A549 (cell line): Measurements from ENCODE around the gene STRIP2. TPM values are rescaled to one million over a fixed set of nuclear protein-coding genes. Genes with fewer than 3 reads are reported as not detected.

Experiments used
- ATAC-seq, 2 experiments: fragments of 200-7000 bp in 1 of 2; fragments of >200 bp in 1 of 2; cut with Nextera tagmentation in 1 of 2; cut with Tn5 transposase in 1 of 2; 3 replicates each; pipeline versions ENCODE4 v1.8.0 to v1.9.1; 2018 to 2020; ENCODE audit warnings: mild to moderate bottlenecking in 1 of 2, moderate library complexity in 1 of 2
- CTCF ChIA-PET: fragments of 300-600 bp; sonication (Branson Sonifier 250); formaldehyde crosslinking; extraction: SDS; loops from one replicate; lab custom pipeline; 2021; ENCODE audit warnings: antibody characterized with exemption, inconsistent platforms; lab: Yijun Ruan, JAX
- POLR2A ChIA-PET: fragments of 350-600 bp; formaldehyde crosslinking; extraction: SDS; loops from one replicate; lab custom pipeline; 2021; ENCODE audit warnings: antibody characterized with exemption, inconsistent platforms; lab: Yijun Ruan, JAX
- DNase-seq, 2 experiments: peaks; one replicate each; pipeline versions ENCODE4 v3.0.0 to v3.0.0-alpha.2; 2011 to 2016; ENCODE audit warnings: low read depth in 1 of 2, low spot score in 1 of 2
- FAIRE-seq: peaks from 2 replicates; lab custom pipeline; 2011; peaks lifted over from hg19 to GRCh38; lab: Jason Lieb, UNC
- H3K27ac ChIP-seq, 2 experiments: fragments of >200 bp; sonication (Bioruptor Twin); formaldehyde crosslinking; 3 replicates each; pipeline ENCODE4 v1.5.1; 2016 to 2017
- H3K4me1 ChIP-seq: fragments of >200 bp; sonication (Bioruptor Twin); formaldehyde crosslinking; 3 replicates; pipeline ENCODE4 v1.6.1; 2016
- H3K4me2 ChIP-seq: fragments of >200 bp; sonication (Bioruptor Twin); formaldehyde crosslinking; 3 replicates; pipeline ENCODE4 v1.6.1; 2016
- H3K4me3 ChIP-seq: fragments of >200 bp; sonication (Bioruptor Twin); formaldehyde crosslinking; 3 replicates; pipeline ENCODE4 v1.5.1; 2016
- H3K9me3 ChIP-seq: fragments of >200 bp; sonication (Bioruptor Twin); formaldehyde crosslinking; 3 replicates; pipeline ENCODE4 v1.6.1; 2016
- BHLHE40 ChIP-seq: IDR thresholded peaks from 2 replicates; pipeline ENCODE4 v1.6.1; 2012; ENCODE audit warnings: low read depth, low read length, inconsistent platforms
- CBX2 ChIP-seq: fragments of 200-600 bp; sonication (generic); IDR thresholded peaks from 2 replicates; pipeline ENCODE4 v1.6.1; 2016; ENCODE audit warnings: low read depth, mild to moderate bottlenecking, borderline replicate concordance
- CBX8 ChIP-seq: fragments of 200-600 bp; sonication (generic); IDR thresholded peaks from 2 replicates; pipeline ENCODE4 v1.6.1; 2016
- CEBPB ChIP-seq, 2 experiments: fragments of >200 bp in 1 of 2; sonication (Bioruptor Twin) in 1 of 2; formaldehyde crosslinking in 1 of 2; IDR thresholded peaks; 2 replicates each; pipeline ENCODE4 v1.6.1; 2012 to 2016
- CTCF ChIP-seq: fragments of >200 bp; sonication (Bioruptor Twin); formaldehyde crosslinking; IDR thresholded peaks from 3 replicates; pipeline ENCODE4 v1.5.1; 2016
- E2F6 ChIP-seq: IDR thresholded peaks from 2 replicates; pipeline ENCODE4 v1.6.1; 2012; ENCODE audit warnings: low read depth, borderline replicate concordance
- EHF ChIP-seq: fragments of 250-450 bp; sonication (Bioruptor Pico); IDR thresholded peaks from 2 replicates; pipeline ENCODE4 v1.5.0; 2020; ENCODE audit warnings: mild to moderate bottlenecking
- FOXS1 ChIP-seq: fragments of 250-450 bp; sonication (Bioruptor Pico); IDR thresholded peaks from 2 replicates; pipeline ENCODE4 v1.5.0; 2020; ENCODE audit warnings: mild to moderate bottlenecking, moderate library complexity
- GATA3 ChIP-seq: IDR thresholded peaks from 2 replicates; pipeline ENCODE4 v1.6.1; 2012; ENCODE audit warnings: borderline replicate concordance
- HES2 ChIP-seq: fragments of >200 bp; sonication (Bioruptor Twin); formaldehyde crosslinking; IDR thresholded peaks from 2 replicates; pipeline ENCODE4 v1.6.1; 2016
- HEYL ChIP-seq: fragments of 250-450 bp; sonication (Bioruptor Pico); IDR thresholded peaks from 2 replicates; pipeline ENCODE4 v1.8.0; 2021; ENCODE audit warnings: mild to moderate bottlenecking, moderate library complexity
- HMGXB4 ChIP-seq: fragments of 250-450 bp; sonication (Bioruptor Pico); IDR thresholded peaks from 2 replicates; pipeline ENCODE4 v1.5.0; 2021; ENCODE audit warnings: mild to moderate bottlenecking, moderate library complexity, borderline replicate concordance
- HOXB5 ChIP-seq: fragments of 250-450 bp; sonication (Bioruptor Pico); IDR thresholded peaks from 2 replicates; pipeline ENCODE4 v1.5.0; 2020; ENCODE audit warnings: mild to moderate bottlenecking, moderate library complexity
- JUN ChIP-seq, 2 experiments: fragments of >200 bp; sonication (Bioruptor Twin); formaldehyde crosslinking; IDR thresholded peaks; 2 replicates in 1 of 2; 3 replicates in 1 of 2; pipeline ENCODE4 v1.6.1; 2016 to 2017
- MAX ChIP-seq: IDR thresholded peaks from 2 replicates; pipeline ENCODE4 v1.6.1; 2012
- MAZ ChIP-seq: fragments of 150-350 bp; IDR thresholded peaks from 2 replicates; pipeline ENCODE4 v1.6.1; 2014; ENCODE audit warnings: antibody characterized with exemption, low read depth, low read length, borderline replicate concordance
- NFE2L2 ChIP-seq: fragments of 150-350 bp; conservative IDR thresholded peaks from 2 replicates; pipeline ENCODE4 v1.6.1; 2014; ENCODE audit warnings: low read length
- NPAS2 ChIP-seq: fragments of 250-450 bp; sonication (Bioruptor Pico); IDR thresholded peaks from 2 replicates; pipeline ENCODE4 v1.8.0; 2022; ENCODE audit warnings: mild to moderate bottlenecking, moderate library complexity, borderline replicate concordance
- NR3C1 ChIP-seq: fragments of >200 bp; sonication (Bioruptor Twin); formaldehyde crosslinking; IDR thresholded peaks from 3 replicates; pipeline ENCODE4 v1.6.1; 2017
- PBX3 ChIP-seq: IDR thresholded peaks from 2 replicates; pipeline ENCODE4 v1.6.1; 2012
- PHF8 ChIP-seq: fragments of 200-600 bp; sonication (generic); IDR thresholded peaks from 2 replicates; pipeline ENCODE4 v1.6.1; 2016; ENCODE audit warnings: low read depth, mild to moderate bottlenecking, antibody characterized with exemption, moderate library complexity, borderline replicate concordance
- POLR2A ChIP-seq: IDR thresholded peaks from 2 replicates; pipeline ENCODE4 v1.6.1; 2012; ENCODE audit warnings: mild to moderate bottlenecking, low read length
- POLR2AphosphoS2 ChIP-seq: conservative IDR thresholded peaks from 2 replicates; pipeline ENCODE4 v1.6.1; 2012; ENCODE audit warnings: low read length, improper control_type of control experiment, inconsistent platforms
- RARB ChIP-seq: fragments of 250-450 bp; sonication (Bioruptor Pico); IDR thresholded peaks from 2 replicates; pipeline ENCODE4 v1.8.0; 2021; ENCODE audit warnings: mild to moderate bottlenecking, moderate library complexity
- RCOR1 ChIP-seq: fragments of 150-350 bp; IDR thresholded peaks from 2 replicates; pipeline ENCODE4 v1.6.1; 2014; ENCODE audit warnings: antibody characterized with exemption, low read length, low read depth
- REST ChIP-seq: fragments of 200-600 bp; sonication (generic); IDR thresholded peaks from 2 replicates; pipeline ENCODE4 v1.6.1; 2016; ENCODE audit warnings: antibody characterized with exemption, mild to moderate bottlenecking, moderate library complexity
- RFX5 ChIP-seq: fragments of 450-650 bp; IDR thresholded peaks from 2 replicates; pipeline ENCODE4 v1.7.1; 2014; ENCODE audit warnings: antibody characterized with exemption, mild to moderate bottlenecking, moderate library complexity
- RNF2 ChIP-seq: fragments of 200-600 bp; sonication (generic); IDR thresholded peaks from 2 replicates; pipeline ENCODE4 v1.6.1; 2016; ENCODE audit warnings: low read depth, mild to moderate bottlenecking, antibody characterized with exemption, moderate library complexity, borderline replicate concordance
- ZFP36 ChIP-seq: fragments of 450-650 bp; IDR thresholded peaks from 2 replicates; pipeline ENCODE4 v1.6.1; 2014; ENCODE audit warnings: borderline replicate concordance; ENCODE audit not compliant: partially characterized antibody
- WGBS: methylation state at CpG from one replicate; pipeline ENCODE4 v1.1.6; 2017; ENCODE audit errors: missing lambda C conversion rate; 5-methylcytosine and 5-hydroxymethylcytosine counted together
- polyA minus RNA-seq: library from RNA; depleted of rRNA, polyadenylated mRNA; stranded (reverse); fragments of >200 nt; gene quantifications from 2 replicates; pipeline ENCODE4 v1.2.3, GENCODE V29; 2011; rRNA and poly(A)+ RNA removed
- polyA plus RNA-seq, 4 experiments: library from polyadenylated mRNA; depleted of rRNA in 3 of 4; stranded (reverse); fragments of >200 nt; fragmentation: RNase III in 1 of 4; extraction: RNeasy Plus Mini Kit Qiagen cat#74134 plus additional on column Dnase treatment in 1 of 4; gene quantifications; 2 replicates in 3 of 4; 3 replicates in 1 of 4; pipeline ENCODE4 v1.2.3, GENCODE V29; 2011 to 2017

STRIP2 gene
- 4.9 and 6.5 TPM in 2 replicates for polyA plus RNA-seq (2011; rRNA removed)
- polyA plus RNA-seq (2012; cell fraction: cytosol; rRNA removed) = 3.0 and 3.9 TPM in 2 replicates
- 8.0 and 8.9 TPM in 2 replicates for polyA plus RNA-seq (2012; cell fraction: nucleus; rRNA removed)
- 4.7 to 7.2 TPM (median 5.7 TPM) in 3 replicates for polyA plus RNA-seq (2017; fragmentation: RNase III; extraction: RNeasy Plus Mini Kit Qiagen cat#74134 plus additional on column Dnase treatment)
- polyA minus RNA-seq = 4.6 and 5.1 TPM in 2 replicates

GRCh38 chr7:129433847-129434674, at the start of gene STRIP2:
STRIP2 (plus strand) TSS chr7:129434432; CDS start chr7:129434473, 41 bp downstream.
- peaks cover 12% of the 10 kb centered on the region for H3K4me1 ChIP-seq
- WGBS = 0% methylated on average over 29 of the region's 75 CpGs
- FAIRE-seq = no peak
- DNase-seq = peak; percentile 70 to 94
- no peaks in the 10 kb centered on the region for H3K9me3 ChIP-seq
- POLR2A ChIA-PET = interaction anchor here (0.5 to 1.5 kb wide), 3 partner anchors 66 to 473 kb away, joined by 4 to 9 read pairs (median 5); no protein-coding TSS in a partner anchor
- CTCF ChIA-PET = interaction anchor here (0.7 to 2.6 kb wide), 18 partner anchors 8 to 225 kb away, joined by 3 to 14 read pairs (median 4); no protein-coding TSS in a partner anchor
- H3K4me3 ChIP-seq = peak within 1 kb of the TSS; percentile 85
- ATAC-seq = peak; percentile 93 to 96
- peak within 1 kb of the TSS; percentile 66 to 87 for H3K27ac ChIP-seq
- TF ChIP-seq JUN (IDR thresholded peaks at IDR 0.05) (0 out of 5 replicates have a peak, but pooled peaks of 1 of the 2 experiments have one; percentile 24), E2F6 (peak; percentile 55; the same call in 1 of the 2 replicates), CEBPB (IDR thresholded peaks at IDR 0.05) (no peak), NPAS2 (no peak), NR3C1 (no peak), PBX3 (no peak), FOXS1 (no peak), RARB (CRISPR knock-in tag) (no peak), HES2 (no peak), RCOR1 (no peak), MAX (peak; percentile 29; the same call in 1 of the 2 replicates), CBX8 (no peak), POLR2AphosphoS2 (no peak), MAZ (no peak), HEYL (CRISPR knock-in tag) (no peak), CTCF (no peak), EHF (CRISPR knock-in tag) (no peak), NFE2L2 (no peak), BHLHE40 (no peak), REST (no peak), ZFP36 (no peak), POLR2A (peak; percentile 37; the same call in 1 of the 2 replicates), RFX5 (0 out of 2 replicates have a peak, but pooled peaks have one; percentile 34), GATA3 (no peak), HOXB5 (CRISPR knock-in tag) (no peak), CBX2 (no peak), PHF8 (peak; percentile 24; the same call in 1 of the 2 replicates), RNF2 (peak; percentile 90), HMGXB4 (CRISPR knock-in tag) (no peak)
- TF ChIP-seq, all 56 proteins: peak for 7
- peak within 1 kb of the TSS; percentile 77 for H3K4me2 ChIP-seq
